ENCODE results near the gene HLCS.

DNA sequence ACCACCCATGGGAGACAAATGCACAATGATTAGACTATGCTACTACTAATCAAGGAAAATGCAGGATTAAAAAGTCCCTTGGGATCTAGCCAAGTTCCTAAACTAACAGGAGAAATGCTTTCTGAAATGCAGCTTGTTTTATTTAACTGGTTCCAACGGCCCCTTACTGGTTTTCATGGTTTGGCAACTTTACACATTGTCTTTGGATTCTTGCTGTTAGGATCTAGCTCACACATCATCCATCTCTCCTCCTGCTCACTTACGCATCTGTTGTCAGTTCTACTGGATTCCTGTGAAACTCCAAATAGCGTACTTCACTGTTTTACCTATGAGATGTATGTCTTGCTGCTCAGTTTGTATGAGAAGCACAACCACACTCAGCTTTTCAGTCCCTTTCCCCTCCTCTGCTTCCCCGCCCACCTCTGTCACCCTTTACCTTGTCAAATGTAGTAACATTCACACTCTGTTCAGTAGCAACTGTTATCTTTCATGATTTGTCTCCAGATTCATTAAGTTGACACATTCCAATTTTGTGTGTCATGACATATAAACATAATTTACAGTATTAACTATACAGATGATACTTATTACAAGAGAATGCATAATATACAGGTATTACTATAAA lies 137.5 kb downstream of the HLCS start:
- TF ChIP-seq POLR2A (IDR thresholded peaks at IDR 0.05; ENCODE audit: low read depth, low read length), result no peak
- TF ChIP-seq, protein P1, sequence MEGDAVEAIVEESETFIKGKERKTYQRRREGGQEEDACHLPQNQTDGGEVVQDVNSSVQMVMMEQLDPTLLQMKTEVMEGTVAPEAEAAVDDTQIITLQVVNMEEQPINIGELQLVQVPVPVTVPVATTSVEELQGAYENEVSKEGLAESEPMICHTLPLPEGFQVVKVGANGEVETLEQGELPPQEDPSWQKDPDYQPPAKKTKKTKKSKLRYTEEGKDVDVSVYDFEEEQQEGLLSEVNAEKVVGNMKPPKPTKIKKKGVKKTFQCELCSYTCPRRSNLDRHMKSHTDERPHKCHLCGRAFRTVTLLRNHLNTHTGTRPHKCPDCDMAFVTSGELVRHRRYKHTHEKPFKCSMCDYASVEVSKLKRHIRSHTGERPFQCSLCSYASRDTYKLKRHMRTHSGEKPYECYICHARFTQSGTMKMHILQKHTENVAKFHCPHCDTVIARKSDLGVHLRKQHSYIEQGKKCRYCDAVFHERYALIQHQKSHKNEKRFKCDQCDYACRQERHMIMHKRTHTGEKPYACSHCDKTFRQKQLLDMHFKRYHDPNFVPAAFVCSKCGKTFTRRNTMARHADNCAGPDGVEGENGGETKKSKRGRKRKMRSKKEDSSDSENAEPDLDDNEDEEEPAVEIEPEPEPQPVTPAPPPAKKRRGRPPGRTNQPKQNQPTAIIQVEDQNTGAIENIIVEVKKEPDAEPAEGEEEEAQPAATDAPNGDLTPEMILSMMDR (IDR thresholded peaks at IDR 0.05; ENCODE audit: extremely low read depth in 1 of 2, insufficient read depth in 1 of 2, low read depth in 1 of 2, low read length in 2 of 2), result no peak
- TF ChIP-seq EZH2 (IDR thresholded peaks at IDR 0.05; ENCODE audit: borderline replicate concordance, low read depth, low read length, severe bottlenecking), result no peak
- no peak for TF ChIP-seq GATA2 (IDR thresholded peaks at IDR 0.05; ENCODE audit: insufficient read depth, insufficient read length, low read depth, low read length)

All from endothelial cell of umbilical vein (primary cell).